VCaP (cell line): ENCODE data around the gene KLF6.
"Not testable (repeated sequence)": the region's sequence is repeated elsewhere in the genome, so short reads cannot be mapped to it uniquely, and the experiment has no call there.

Source experiments
- H3K27ac ChIP-seq: fragments of 450-650 bp; 2 replicates; pipeline ENCODE4 v1.5.1; 2017
- CTCF ChIP-seq: fragments of 450-650 bp; conservative IDR thresholded peaks from 2 replicates; pipeline ENCODE4 v1.5.1; 2017; ENCODE audit warnings: mild to moderate bottlenecking, moderate library complexity

Gene KLF6

GRCh38 chr10:3740157-3740871 lies 44.7 kb downstream of the KLF6 start:
- TF ChIP-seq CTCF, result no peak
- H3K27ac ChIP-seq, result no peak overlapping the region

- TF ChIP-seq CTCF, result no peak
- no peak overlapping the region for H3K27ac ChIP-seq
Observed at GRCh38 chr10:3738855-3739350, 46.1 kb downstream of the KLF6 start.

- no peak for TF ChIP-seq CTCF
Observed at GRCh38 chr10:3737864-3738263, 47.1 kb downstream of the KLF6 start.

GRCh38 chr10:3735175-3735574 lies 49.8 kb downstream of the KLF6 start:
- peak; percentile 21; the same call in 1 of the 2 replicates for TF ChIP-seq CTCF
- no peak overlapping the region for H3K27ac ChIP-seq

More at GRCh38 chr10:3737864-3738263, 47.1 kb downstream of the KLF6 start:
- H3K27ac ChIP-seq, result no peak overlapping the region

- no peak overlapping the region for H3K27ac ChIP-seq
- no peak for TF ChIP-seq CTCF
Observed at GRCh38 chr10:3734111-3734510, 50.9 kb downstream of the KLF6 start.

GRCh38 chr10:3732183-3732582 lies 52.8 kb downstream of the KLF6 start:
- not testable (repeated sequence) for H3K27ac ChIP-seq

GRCh38 chr10:3729397-3729976 lies 55.5 kb downstream of the KLF6 start:
- H3K27ac ChIP-seq, result no peak overlapping the region
- TF ChIP-seq CTCF, result no peak

- TF ChIP-seq CTCF, result no peak
- H3K27ac ChIP-seq, result no peak overlapping the region
Observed at GRCh38 chr10:3728563-3728962, 56.4 kb downstream of the KLF6 start.
